Vagina (tissue), 2 donors: ENCODE measurements around the gene IFI27.

Experiments
- POLR2A ChIP-seq, 2 donors: fragments of 450-650 bp; IDR thresholded peaks; one replicate each; pipeline ENCODE4 v1.6.1; 2017; ENCODE audit warnings: antibody characterized with exemption in 2 of 2, mild to moderate bottlenecking in 2 of 2, moderate library complexity in 2 of 2
- TF ChIP-seq, protein P1 (sequence below), 3 experiments: fragments of 450-650 bp in 2 of 3; fragments of 200-600 bp in 1 of 3; sonication (generic) in 1 of 3; IDR thresholded peaks; one replicate each; pipeline ENCODE4 v1.5.1; 2017 to 2019; ENCODE audit warnings: antibody characterized with exemption in 3 of 3, mild to moderate bottlenecking in 2 of 3, moderate library complexity in 2 of 3

DNA sequence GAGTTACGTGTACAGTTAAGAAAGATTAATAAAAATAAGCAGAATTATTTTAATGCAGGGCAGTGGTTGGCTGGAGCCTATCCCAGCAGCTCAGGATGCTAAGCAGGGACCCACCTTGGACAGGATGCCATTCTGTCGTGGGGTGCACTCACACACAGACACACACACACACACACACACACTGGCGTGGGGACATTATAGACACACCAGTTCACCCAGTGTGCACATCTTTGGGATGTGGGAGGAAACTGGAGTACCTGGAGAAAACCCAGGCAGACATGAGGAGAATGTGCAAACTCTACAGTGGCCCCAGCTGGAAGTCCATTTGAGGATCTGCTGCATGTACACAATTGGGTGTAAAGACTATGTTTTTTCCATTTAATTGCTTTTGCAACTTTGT is 31.7 kb downstream of the IFI27 start:
- TF ChIP-seq, protein P1, sequence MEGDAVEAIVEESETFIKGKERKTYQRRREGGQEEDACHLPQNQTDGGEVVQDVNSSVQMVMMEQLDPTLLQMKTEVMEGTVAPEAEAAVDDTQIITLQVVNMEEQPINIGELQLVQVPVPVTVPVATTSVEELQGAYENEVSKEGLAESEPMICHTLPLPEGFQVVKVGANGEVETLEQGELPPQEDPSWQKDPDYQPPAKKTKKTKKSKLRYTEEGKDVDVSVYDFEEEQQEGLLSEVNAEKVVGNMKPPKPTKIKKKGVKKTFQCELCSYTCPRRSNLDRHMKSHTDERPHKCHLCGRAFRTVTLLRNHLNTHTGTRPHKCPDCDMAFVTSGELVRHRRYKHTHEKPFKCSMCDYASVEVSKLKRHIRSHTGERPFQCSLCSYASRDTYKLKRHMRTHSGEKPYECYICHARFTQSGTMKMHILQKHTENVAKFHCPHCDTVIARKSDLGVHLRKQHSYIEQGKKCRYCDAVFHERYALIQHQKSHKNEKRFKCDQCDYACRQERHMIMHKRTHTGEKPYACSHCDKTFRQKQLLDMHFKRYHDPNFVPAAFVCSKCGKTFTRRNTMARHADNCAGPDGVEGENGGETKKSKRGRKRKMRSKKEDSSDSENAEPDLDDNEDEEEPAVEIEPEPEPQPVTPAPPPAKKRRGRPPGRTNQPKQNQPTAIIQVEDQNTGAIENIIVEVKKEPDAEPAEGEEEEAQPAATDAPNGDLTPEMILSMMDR (IDR thresholded peaks at IDR 0.05) = no peak
- TF ChIP-seq POLR2A (IDR thresholded peaks at IDR 0.05) = no peak
